Activated CD4-positive, alpha-beta T cell treated with anti-CD3 and anti-CD28 coated beads for 1 hour (primary cell): Measurements from ENCODE around the gene TNNC1.

ENCODE experiments used
- DNase-seq: peaks from one replicate; pipeline ENCODE4 v3.0.0-alpha.2; 2020

The TNNC1 gene

GRCh38 chr3:52453496-52454249 lies at the start of gene TNNC1:
Gene TNNC1 (minus strand): TSS chr3:52454041. CDS start chr3:52454015, 26 bp downstream.
- no peak for DNase-seq

- DNase-seq: no peak
These were observed 49.0 kb upstream of the TNNC1 start for GRCh38 chr3:52502808-52503350.

- no peak for DNase-seq
These were observed 48.2 kb upstream of the TNNC1 start for GRCh38 chr3:52502001-52502400.

GRCh38 chr3:52501046-52501445 lies 47.2 kb upstream of the TNNC1 start:
- no peak for DNase-seq

GRCh38 chr3:52498137-52499054 lies 44.6 kb upstream of the TNNC1 start:
- DNase-seq: no peak

- no peak for DNase-seq
These were observed 42.1 kb upstream of the TNNC1 start for GRCh38 chr3:52495777-52496602.

GRCh38 chr3:52494886-52495495 lies 41.1 kb upstream of the TNNC1 start, which contains the start of gene STAB1:
Gene STAB1 (plus strand): TSS chr3:52495338. CDS start chr3:52495414, 76 bp downstream.
- no peak for DNase-seq

GRCh38 chr3:52494445-52494844 lies 40.6 kb upstream of the TNNC1 start:
- no peak for DNase-seq

- no peak for DNase-seq
These were observed 39.6 kb upstream of the TNNC1 start for GRCh38 chr3:52493232-52494017.

GRCh38 chr3:52492059-52492458 lies 38.2 kb upstream of the TNNC1 start:
- DNase-seq: no peak

GRCh38 chr3:52490939-52491526 lies 37.2 kb upstream of the TNNC1 start:
- DNase-seq: no peak

GRCh38 chr3:52490035-52490938 lies 36.4 kb upstream of the TNNC1 start:
- DNase-seq: no peak

GRCh38 chr3:52489453-52489852 lies 35.6 kb upstream of the TNNC1 start:
- DNase-seq: no peak

GRCh38 chr3:52488746-52489145 lies 34.9 kb upstream of the TNNC1 start:
- DNase-seq: no peak

- no peak for DNase-seq
These were observed 34.2 kb upstream of the TNNC1 start for GRCh38 chr3:52487788-52488691.

- no peak for DNase-seq
These were observed 33.4 kb upstream of the TNNC1 start for GRCh38 chr3:52487050-52487787.

GRCh38 chr3:52484680-52485461 lies 31.0 kb upstream of the TNNC1 start:
- DNase-seq: no peak
